Measurements from ENCODE around the gene ASTN2.

ASTN2 gene

DNA sequence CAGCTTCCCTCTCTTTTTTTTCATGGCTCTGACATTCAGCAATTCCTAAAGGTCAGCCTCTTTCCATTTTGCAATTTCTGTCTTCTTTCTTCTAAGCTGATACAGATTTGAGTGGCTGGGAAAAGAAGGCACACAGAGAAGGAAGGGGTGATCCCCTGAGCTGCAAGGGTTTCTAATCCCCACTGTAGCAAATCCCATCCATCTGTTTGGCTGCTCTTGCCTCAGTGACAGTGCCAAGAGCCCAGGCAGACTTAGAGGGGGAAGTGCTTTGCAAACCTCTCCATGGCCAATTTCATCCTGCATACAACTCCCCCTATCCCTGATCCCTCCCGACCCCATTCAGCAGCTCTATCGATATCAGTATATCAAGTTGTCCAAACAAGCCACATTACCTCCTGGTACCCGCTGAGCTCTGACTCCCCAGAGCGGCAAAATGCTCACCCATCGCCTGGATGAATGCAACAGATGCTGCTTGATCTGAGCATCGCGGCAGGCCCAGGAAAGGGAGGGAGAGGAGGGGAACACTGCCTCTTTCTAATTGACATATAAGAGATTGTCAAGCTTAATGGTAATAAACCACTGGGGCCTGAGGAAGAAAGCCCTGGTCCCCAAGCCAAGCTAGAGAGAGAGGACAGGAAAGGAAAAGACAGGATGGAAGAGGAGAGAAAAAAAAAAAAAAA is 268.9 kb downstream of the ASTN2 start:
- H3K4me3 ChIP-seq (ENCODE audit: low read length): no peak overlapping the region
- TF ChIP-seq, protein P1, sequence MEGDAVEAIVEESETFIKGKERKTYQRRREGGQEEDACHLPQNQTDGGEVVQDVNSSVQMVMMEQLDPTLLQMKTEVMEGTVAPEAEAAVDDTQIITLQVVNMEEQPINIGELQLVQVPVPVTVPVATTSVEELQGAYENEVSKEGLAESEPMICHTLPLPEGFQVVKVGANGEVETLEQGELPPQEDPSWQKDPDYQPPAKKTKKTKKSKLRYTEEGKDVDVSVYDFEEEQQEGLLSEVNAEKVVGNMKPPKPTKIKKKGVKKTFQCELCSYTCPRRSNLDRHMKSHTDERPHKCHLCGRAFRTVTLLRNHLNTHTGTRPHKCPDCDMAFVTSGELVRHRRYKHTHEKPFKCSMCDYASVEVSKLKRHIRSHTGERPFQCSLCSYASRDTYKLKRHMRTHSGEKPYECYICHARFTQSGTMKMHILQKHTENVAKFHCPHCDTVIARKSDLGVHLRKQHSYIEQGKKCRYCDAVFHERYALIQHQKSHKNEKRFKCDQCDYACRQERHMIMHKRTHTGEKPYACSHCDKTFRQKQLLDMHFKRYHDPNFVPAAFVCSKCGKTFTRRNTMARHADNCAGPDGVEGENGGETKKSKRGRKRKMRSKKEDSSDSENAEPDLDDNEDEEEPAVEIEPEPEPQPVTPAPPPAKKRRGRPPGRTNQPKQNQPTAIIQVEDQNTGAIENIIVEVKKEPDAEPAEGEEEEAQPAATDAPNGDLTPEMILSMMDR (conservative IDR thresholded peaks at IDR 0.05; ENCODE audit: low read length): no peak
- DNase-seq (ENCODE audit: low read depth): no peak

GRCh38 chr9:117145081-117145480 is 269.8 kb downstream of the ASTN2 start:
- H3K4me3 ChIP-seq (ENCODE audit: low read length): no peak overlapping the region
- no peak for DNase-seq (ENCODE audit: low read depth)
- TF ChIP-seq, protein P1 (conservative IDR thresholded peaks at IDR 0.05; ENCODE audit: low read length): no peak

GRCh38 chr9:117138231-117138630 is 276.6 kb downstream of the ASTN2 start:
- TF ChIP-seq, protein P1 (conservative IDR thresholded peaks at IDR 0.05; ENCODE audit: low read length): no peak
- no peak for DNase-seq (ENCODE audit: low read depth)
- H3K4me3 ChIP-seq (ENCODE audit: low read length): no peak overlapping the region

DNA sequence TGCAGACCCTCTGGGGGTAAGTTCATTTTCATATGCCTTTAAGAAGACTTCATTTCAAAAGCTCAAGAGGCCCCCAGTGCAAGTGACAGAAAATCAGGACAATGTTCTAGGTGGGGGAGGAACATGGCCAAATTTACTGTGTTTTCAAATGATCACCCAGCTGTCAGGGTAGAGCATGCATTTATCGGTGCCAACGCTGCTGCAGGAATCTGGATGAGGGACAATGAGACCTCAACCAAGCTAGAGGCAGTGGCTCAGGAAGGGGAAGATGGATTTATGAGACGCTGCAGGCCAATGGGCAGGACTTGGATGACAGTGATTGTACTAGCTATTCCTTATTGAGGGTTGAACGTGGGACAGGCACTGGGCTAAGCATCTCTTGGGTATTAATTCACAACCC is 278.4 kb downstream of the ASTN2 start:
- TF ChIP-seq, protein P1 (conservative IDR thresholded peaks at IDR 0.05; ENCODE audit: low read length): no peak
- no peak for DNase-seq (ENCODE audit: low read depth)
- H3K4me3 ChIP-seq (ENCODE audit: low read length): no peak overlapping the region

GRCh38 chr9:117135501-117136098 is 279.3 kb downstream of the ASTN2 start:
- DNase-seq (ENCODE audit: low read depth): no peak
- TF ChIP-seq, protein P1 (conservative IDR thresholded peaks at IDR 0.05; ENCODE audit: low read length): no peak

GRCh38 chr9:117134826-117135500 is 279.9 kb downstream of the ASTN2 start:
- DNase-seq (ENCODE audit: low read depth): no peak
- H3K4me3 ChIP-seq (ENCODE audit: low read length): no peak overlapping the region
- TF ChIP-seq, protein P1 (conservative IDR thresholded peaks at IDR 0.05; ENCODE audit: low read length): no peak

More at GRCh38 chr9:117135501-117136098, 279.3 kb downstream of the ASTN2 start:
- H3K4me3 ChIP-seq (ENCODE audit: low read length): no peak overlapping the region

Data from AG10803 (cell line).